ENCODE data around the gene TPO.

DNA sequence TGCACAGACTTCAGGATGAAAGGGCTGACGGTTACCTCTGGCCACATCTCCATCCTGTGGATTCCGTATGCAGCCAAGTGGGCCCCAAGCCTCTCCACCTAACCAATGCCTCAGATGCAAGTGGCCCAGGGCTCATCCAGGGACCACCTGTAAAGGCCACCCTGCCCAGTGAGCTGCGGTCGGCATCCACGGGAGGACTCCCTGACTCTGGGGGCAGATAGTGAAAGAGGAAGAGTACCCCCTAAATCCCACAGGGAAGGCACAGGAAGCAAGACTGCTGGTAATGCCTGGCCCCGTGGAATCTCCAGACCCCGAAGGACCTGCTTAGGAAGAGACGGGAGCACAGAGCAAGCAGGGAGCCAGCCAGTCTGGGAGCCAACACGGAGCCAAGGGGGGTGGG lies 11.2 kb upstream of the TPO start:
- TF ChIP-seq, protein P1, sequence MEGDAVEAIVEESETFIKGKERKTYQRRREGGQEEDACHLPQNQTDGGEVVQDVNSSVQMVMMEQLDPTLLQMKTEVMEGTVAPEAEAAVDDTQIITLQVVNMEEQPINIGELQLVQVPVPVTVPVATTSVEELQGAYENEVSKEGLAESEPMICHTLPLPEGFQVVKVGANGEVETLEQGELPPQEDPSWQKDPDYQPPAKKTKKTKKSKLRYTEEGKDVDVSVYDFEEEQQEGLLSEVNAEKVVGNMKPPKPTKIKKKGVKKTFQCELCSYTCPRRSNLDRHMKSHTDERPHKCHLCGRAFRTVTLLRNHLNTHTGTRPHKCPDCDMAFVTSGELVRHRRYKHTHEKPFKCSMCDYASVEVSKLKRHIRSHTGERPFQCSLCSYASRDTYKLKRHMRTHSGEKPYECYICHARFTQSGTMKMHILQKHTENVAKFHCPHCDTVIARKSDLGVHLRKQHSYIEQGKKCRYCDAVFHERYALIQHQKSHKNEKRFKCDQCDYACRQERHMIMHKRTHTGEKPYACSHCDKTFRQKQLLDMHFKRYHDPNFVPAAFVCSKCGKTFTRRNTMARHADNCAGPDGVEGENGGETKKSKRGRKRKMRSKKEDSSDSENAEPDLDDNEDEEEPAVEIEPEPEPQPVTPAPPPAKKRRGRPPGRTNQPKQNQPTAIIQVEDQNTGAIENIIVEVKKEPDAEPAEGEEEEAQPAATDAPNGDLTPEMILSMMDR (IDR thresholded peaks at IDR 0.05; ENCODE audit: low read depth, low read length, missing input control) = no peak
- TF ChIP-seq RAD21 (IDR thresholded peaks at IDR 0.05) (no peak), FOXA1 (IDR thresholded peaks at IDR 0.05) (no peak), HNF4G (IDR thresholded peaks at IDR 0.05) (no peak), JUND (IDR thresholded peaks at IDR 0.05) (no peak), YY1 (IDR thresholded peaks at IDR 0.05) (no peak), TAF1 (conservative IDR thresholded peaks at IDR 0.05) (no peak), GABPA (IDR thresholded peaks at IDR 0.05 in 1 of 2, conservative IDR thresholded peaks at IDR 0.05 in 1 of 2) (no peak), SP1 (IDR thresholded peaks at IDR 0.05) (no peak), NR2F2 (IDR thresholded peaks at IDR 0.05) (no peak)
- TF ChIP-seq, protein P2, sequence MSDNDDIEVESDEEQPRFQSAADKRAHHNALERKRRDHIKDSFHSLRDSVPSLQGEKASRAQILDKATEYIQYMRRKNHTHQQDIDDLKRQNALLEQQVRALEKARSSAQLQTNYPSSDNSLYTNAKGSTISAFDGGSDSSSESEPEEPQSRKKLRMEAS (IDR thresholded peaks at IDR 0.05) = no peak
- TF ChIP-seq, protein P3, sequence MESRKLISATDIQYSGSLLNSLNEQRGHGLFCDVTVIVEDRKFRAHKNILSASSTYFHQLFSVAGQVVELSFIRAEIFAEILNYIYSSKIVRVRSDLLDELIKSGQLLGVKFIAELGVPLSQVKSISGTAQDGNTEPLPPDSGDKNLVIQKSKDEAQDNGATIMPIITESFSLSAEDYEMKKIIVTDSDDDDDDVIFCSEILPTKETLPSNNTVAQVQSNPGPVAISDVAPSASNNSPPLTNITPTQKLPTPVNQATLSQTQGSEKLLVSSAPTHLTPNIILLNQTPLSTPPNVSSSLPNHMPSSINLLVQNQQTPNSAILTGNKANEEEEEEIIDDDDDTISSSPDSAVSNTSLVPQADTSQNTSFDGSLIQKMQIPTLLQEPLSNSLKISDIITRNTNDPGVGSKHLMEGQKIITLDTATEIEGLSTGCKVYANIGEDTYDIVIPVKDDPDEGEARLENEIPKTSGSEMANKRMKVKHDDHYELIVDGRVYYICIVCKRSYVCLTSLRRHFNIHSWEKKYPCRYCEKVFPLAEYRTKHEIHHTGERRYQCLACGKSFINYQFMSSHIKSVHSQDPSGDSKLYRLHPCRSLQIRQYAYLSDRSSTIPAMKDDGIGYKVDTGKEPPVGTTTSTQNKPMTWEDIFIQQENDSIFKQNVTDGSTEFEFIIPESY (IDR thresholded peaks at IDR 0.05) = no peak
- TF ChIP-seq, protein P4, sequence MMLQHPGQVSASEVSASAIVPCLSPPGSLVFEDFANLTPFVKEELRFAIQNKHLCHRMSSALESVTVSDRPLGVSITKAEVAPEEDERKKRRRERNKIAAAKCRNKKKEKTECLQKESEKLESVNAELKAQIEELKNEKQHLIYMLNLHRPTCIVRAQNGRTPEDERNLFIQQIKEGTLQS (IDR thresholded peaks at IDR 0.05) = no peak
- TF ChIP-seq, protein P5, sequence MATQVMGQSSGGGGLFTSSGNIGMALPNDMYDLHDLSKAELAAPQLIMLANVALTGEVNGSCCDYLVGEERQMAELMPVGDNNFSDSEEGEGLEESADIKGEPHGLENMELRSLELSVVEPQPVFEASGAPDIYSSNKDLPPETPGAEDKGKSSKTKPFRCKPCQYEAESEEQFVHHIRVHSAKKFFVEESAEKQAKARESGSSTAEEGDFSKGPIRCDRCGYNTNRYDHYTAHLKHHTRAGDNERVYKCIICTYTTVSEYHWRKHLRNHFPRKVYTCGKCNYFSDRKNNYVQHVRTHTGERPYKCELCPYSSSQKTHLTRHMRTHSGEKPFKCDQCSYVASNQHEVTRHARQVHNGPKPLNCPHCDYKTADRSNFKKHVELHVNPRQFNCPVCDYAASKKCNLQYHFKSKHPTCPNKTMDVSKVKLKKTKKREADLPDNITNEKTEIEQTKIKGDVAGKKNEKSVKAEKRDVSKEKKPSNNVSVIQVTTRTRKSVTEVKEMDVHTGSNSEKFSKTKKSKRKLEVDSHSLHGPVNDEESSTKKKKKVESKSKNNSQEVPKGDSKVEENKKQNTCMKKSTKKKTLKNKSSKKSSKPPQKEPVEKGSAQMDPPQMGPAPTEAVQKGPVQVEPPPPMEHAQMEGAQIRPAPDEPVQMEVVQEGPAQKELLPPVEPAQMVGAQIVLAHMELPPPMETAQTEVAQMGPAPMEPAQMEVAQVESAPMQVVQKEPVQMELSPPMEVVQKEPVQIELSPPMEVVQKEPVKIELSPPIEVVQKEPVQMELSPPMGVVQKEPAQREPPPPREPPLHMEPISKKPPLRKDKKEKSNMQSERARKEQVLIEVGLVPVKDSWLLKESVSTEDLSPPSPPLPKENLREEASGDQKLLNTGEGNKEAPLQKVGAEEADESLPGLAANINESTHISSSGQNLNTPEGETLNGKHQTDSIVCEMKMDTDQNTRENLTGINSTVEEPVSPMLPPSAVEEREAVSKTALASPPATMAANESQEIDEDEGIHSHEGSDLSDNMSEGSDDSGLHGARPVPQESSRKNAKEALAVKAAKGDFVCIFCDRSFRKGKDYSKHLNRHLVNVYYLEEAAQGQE (IDR thresholded peaks at IDR 0.05) = no peak

Data from liver (tissue), 3 donors.